ENCODE data around the gene NSD1.

DNA sequence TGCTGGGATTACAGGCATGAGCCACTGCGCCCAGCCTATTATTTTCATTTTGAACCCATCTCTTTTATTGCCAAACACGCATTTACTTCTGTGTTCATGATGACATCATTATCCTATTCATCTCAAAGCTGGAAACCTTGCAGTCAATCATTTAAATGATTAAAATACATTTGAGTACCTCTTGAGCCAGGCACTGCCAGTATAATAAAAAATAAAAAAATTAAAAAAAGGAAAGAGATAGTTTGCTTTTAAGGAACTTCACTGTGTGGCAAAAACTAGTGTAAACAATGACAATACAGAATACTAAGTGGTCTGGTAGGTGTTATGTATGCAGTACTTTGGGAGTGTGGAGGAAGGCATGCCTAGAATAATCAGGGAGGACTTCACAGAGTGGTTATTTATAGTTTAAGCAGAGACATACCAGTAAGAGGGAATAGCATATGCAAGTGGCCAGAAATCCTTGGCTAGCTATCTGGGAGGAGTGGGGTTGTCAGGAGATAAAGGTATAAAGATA, 8.6 kb downstream of the NSD1 start:
- TF ChIP-seq RAD21 (IDR thresholded peaks at IDR 0.05; ENCODE audit: insufficient read depth, low read depth, low read length) (no peak), POLR2A (IDR thresholded peaks at IDR 0.05; ENCODE audit: low read depth, low read length) (no peak), SMC3 (IDR thresholded peaks at IDR 0.05; ENCODE audit: borderline replicate concordance, low read length) (no peak), EZH2 (IDR thresholded peaks at IDR 0.05; ENCODE audit: borderline replicate concordance, control insufficient read depth, low read depth, low read length) (no peak), GABPA (IDR thresholded peaks at IDR 0.05; ENCODE audit: low read depth) (no peak)
- TF ChIP-seq, protein P1, sequence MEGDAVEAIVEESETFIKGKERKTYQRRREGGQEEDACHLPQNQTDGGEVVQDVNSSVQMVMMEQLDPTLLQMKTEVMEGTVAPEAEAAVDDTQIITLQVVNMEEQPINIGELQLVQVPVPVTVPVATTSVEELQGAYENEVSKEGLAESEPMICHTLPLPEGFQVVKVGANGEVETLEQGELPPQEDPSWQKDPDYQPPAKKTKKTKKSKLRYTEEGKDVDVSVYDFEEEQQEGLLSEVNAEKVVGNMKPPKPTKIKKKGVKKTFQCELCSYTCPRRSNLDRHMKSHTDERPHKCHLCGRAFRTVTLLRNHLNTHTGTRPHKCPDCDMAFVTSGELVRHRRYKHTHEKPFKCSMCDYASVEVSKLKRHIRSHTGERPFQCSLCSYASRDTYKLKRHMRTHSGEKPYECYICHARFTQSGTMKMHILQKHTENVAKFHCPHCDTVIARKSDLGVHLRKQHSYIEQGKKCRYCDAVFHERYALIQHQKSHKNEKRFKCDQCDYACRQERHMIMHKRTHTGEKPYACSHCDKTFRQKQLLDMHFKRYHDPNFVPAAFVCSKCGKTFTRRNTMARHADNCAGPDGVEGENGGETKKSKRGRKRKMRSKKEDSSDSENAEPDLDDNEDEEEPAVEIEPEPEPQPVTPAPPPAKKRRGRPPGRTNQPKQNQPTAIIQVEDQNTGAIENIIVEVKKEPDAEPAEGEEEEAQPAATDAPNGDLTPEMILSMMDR (IDR thresholded peaks at IDR 0.05 in 2 of 3, conservative IDR thresholded peaks at IDR 0.05 in 1 of 3; ENCODE audit: control insufficient read depth in 2 of 3, extremely low read depth in 1 of 3, insufficient read depth in 1 of 3, low read depth in 3 of 3, low read length in 3 of 3), result no peak
- TF ChIP-seq, protein P2, sequence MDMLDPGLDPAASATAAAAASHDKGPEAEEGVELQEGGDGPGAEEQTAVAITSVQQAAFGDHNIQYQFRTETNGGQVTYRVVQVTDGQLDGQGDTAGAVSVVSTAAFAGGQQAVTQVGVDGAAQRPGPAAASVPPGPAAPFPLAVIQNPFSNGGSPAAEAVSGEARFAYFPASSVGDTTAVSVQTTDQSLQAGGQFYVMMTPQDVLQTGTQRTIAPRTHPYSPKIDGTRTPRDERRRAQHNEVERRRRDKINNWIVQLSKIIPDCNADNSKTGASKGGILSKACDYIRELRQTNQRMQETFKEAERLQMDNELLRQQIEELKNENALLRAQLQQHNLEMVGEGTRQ (IDR thresholded peaks at IDR 0.05; ENCODE audit: borderline replicate concordance, low read depth, low read length), result no peak
